GM18909 (cell line): ENCODE measurements around the gene SP1.
A peak's percentile ranks its signal among the peaks of the same experiment; 100 is the strongest.
"Not testable (repeated sequence)": the region's sequence is repeated elsewhere in the genome, so short reads cannot be mapped to it uniquely, and the experiment has no call there.

Experiments used
- ATAC-seq: cut with Tn5 transposase; IDR thresholded peaks from one replicate; pipeline ENCODE4 v1.9.1; 2021; ENCODE audit warnings: mild to moderate bottlenecking; ENCODE audit not compliant: unreplicated experiment, poor library complexity

Gene SP1

DNA sequence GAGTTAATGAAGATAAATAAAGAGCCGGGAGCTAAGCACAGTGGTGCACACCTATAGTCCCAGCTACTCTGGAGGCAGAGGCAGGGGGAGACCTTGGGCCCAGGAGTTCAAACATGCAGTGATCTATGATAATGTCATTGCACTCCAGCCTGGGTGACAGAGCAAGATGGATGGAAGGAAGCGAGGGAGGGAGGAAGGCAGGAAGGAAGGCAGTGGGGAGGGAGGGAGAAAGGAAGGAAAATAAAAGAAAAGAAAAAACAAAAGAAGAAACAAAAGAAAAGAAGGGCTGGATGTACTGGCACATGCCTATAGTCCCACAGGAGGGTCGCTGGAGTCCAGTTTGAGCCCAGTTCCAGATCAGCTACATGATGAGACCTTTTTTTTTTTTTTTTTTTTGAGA lies 24.9 kb upstream of the SP1 start:
- ATAC-seq, result no peak

DNA sequence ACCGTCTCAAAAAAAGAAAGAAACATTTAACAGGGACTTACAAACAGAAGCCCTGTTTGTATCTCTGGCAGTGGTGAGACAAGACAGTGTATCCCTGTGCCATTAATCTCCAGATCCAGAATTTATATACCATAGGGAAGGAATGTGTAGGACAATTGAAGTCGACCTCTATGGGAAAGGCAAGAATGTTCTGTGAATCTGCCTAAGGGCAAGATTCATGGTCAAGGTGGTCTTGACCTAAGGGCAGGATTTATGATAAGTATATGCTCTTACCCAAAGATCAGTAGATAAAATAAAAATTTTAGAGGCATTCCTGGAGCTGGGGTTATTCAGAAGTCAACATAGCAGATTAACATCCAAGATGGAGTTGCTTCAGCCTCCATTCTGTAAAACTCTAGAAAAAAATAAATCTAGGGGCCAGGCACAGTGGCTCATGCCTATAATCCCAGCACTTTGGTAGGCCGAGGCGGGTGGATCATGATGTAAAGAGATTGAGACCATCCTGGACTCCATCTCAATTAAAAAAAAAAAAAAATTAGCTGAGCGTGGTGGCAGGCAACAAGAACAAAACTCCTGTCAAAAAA lies 21.0 kb upstream of the SP1 start:
- ATAC-seq, result no peak

DNA sequence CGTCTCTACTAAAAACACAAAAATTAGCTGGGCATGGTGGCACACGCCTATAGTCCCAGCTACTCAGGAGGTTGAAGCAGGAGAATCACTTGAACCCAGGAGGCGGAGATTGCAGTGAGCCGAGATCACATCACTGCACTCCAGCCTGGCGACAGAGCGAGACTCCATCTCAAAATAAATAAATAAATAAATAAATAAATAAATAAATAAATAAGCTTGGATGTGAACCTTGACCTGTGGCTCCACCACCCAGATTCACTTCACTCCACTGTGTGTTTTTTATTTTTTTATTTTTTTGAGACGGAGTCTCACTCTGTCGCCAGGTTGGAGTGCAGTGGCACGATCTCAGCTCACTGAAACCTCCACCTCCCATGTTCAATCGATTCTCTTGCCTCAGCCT lies 18.3 kb upstream of the SP1 start:
- ATAC-seq, result not testable (repeated sequence)

DNA sequence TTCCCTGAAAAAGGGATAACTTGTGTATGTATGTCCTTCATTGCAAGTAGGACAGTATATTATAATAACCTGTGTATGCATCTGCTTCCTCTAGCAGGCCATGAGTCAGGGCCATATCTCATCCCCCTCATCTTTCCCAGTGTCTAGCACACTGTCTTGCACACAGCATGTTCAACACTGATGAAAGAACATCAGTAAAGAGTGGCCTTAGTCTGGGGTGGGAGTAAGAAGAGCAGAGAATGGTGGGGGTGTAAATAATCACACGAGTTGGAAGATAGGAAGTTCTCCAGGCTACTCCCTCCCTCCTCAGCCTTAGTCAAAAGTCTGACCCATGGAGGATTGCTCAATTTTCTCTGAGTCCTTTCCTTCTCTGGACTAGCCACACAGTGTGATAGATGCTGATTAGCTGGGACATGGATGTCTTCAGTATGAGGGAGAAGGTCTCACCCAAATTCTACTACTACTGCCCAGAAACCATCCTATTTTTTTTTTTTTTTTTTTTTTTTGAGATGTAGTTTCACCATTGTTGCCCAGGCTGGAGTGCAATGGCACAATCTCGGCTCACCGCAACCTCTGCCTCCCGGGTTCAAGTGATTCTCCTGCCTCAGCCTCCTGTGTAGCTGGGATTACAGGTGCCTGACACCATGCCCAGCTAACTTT lies 14.6 kb upstream of the SP1 start:
- ATAC-seq, result no peak

DNA sequence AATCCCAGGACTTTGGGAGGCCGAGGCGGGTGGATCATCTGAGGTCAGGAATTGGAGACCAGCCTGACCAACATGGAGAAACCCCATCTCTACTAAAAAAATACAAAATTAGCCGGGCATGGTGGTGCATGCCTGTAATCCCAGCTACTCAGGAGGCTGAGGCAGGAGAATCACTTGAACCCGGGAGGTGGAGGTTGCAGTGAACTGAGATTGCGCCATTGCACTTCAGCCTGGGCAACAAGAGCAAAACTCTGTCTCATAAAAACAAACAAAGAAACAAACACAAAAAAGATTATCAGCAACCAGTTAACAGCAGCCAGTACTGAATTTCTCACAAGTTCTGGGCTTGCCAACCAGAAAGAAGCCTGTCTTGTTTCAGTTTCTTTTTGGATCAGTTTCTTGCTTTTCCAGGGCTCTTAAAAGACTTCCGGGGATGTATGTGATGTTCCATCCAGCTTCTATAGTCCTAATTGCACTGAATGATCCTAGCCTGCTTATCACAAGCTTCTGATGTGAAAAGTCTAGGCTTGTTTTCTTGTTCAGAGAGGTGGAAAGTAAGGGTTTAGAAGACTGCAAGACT lies 6.3 kb upstream of the SP1 start:
- not testable (repeated sequence) for ATAC-seq

DNA sequence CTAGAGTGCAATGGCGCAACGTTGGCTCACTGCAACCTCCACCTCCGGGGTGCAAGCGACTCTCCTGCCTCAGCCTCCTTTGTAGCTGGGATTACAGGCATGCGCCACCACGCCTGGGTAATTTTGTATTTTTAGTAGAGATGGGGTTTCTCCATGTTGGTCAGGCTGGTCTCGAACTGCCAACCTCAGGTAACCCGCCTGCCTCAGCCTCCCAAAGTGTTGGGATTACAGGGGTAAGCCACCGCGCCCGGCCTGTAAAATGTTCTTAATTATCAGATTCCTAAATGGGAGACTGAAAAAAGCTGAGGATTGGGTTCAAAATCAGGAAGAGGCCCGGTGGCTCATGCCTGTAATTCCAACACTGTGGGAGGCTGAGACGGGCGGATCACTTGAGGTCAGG lies 5.7 kb upstream of the SP1 start:
- not testable (repeated sequence) for ATAC-seq

DNA sequence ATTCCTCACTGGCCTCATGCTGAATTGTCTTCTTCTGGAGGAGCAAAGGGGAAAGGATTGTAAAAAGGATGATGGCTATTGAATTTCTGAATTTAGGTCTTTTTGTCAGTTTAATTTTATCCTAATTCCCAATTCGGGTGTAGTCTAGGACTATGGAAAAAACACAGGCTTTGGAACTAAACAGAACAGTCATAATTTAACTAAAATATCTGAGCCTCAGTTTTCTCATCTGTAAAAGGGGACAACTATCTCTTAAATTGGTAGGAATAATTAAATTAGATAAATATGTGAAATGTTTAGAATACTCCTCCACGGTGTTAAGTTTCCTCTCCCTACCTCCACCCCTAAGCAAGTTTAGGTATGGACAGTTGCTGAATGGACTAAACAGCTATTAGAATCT lies 3.2 kb upstream of the SP1 start:
- ATAC-seq, result no peak

DNA sequence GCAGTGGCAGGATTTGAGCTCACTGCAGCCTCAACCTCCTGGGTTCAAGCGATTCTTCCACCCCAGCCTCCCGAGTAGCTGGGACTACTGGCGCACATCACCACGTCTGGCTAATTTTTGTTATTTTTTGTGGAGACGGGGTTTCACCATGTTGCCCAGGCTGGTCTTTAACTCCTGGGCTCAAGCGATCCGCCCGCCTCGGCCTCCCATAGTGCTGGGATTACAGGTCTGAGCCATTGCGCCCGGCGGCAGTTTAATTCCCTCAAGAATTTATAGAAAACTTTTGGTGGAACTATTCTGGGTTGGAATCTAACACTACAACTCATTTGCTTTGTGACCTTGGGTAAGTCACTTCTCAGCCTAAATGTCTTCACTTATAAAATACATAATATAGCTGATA lies 1.8 kb upstream of the SP1 start:
- no peak for ATAC-seq

DNA sequence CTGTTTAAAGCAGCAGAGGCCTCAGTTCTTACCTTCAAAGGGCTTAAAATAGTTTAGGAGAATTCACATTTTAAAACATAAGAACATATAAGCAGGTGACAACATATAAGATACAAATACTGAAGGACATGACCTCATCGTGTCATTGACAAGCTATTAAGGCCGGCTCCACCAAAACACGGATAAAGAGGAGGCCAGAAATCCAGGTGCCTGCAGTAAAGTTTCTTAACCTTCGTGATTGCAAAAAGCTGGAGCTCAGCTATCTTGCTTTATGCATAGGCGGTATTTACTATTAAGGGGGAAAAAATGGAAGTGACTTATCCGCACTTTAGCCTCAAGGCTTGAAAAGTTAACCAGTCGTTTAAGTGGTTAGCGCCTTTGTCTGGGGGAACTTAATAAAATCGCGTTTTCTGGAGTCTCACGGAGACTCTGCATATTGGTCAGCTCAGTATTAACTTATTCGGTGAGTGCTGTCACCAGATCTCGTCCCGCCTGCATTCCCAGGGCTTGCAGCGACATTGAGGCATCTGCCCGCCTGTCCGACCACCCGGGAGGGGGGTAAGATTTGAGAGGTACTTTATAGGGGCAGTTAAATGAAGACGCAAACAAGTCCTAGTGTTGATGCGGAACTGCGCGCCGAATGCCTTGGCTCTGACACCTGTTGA lies 1.1 kb upstream of the SP1 start:
- no peak for ATAC-seq

DNA sequence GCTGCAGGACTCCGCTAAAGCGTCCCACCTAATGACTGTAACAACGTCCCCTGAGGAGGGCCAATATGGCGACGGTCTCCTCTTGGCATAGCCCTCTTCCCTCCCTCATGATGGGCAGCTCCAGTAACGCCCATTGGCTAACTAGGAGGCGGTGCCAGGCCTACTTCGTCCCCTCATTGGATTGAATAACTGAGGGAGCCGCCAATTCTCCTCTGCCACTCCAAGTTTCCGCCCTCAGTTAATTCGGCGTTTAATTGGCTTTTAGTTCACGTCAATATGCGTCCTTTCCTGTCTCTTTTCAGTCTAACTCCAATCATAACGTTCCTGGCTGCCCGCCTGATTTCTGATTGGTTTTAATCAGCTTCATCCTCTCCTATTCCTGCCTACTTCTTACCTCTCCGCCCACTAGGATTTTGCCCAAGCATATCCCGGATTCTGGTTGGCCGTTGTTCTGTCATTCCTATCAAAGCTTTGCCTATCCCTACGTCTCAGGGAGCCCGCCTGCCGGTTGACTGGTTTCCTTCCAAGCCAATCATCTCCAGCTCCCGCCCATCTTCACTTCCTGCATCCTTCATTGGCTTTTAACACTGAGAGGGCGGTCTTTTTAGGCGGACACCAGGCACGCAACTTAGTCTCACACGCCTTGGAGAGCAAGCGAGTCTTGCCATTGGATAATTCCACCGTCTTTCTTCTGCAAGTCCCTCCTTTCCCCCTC lies 430 bp upstream of the SP1 start:
- ATAC-seq, result peak; percentile 76

DNA sequence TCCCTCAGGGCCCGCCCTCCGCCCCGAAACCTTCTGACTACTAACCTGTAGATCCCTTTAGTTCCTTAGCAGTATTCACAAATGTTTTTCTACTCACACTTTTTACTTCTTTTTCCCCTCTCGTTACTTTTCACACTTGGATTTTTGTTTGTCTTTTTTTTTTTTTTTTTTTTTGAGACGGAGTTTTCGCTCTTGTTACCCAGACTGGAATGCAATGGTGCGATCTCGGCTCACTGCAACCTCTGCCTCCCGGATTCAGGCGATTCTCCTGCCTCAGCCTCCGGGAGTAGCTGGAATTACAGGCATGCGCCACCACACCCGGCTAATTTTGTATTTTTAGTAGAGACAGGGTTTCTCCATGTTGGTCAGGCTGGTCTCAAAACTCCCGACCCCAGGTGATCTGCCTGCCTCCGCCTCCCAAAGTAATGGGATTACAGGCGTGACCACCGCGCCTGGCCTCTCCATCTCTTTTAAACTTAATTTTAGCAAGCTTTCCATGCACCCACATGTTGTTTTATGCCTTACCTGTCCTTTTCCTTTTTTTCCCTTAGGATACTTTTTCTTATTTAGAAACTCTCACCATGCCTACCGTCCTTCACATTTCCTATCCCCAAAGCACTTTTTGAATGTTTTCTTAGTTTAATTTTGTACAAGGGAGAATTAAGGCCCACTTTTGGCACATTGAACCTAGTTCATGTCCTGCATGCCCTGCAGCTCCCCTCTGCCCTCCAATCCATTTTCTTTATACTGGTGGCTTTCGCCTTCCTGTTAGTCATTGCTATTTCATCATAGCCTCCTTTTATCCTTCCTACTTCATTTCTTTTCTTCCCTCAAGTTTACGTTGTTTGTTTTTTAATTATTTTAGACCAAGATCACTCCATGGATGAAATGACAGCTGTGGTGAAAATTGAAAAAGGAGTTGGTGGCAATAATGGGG lies 1.1 kb downstream of the SP1 start:
- no peak for ATAC-seq

DNA sequence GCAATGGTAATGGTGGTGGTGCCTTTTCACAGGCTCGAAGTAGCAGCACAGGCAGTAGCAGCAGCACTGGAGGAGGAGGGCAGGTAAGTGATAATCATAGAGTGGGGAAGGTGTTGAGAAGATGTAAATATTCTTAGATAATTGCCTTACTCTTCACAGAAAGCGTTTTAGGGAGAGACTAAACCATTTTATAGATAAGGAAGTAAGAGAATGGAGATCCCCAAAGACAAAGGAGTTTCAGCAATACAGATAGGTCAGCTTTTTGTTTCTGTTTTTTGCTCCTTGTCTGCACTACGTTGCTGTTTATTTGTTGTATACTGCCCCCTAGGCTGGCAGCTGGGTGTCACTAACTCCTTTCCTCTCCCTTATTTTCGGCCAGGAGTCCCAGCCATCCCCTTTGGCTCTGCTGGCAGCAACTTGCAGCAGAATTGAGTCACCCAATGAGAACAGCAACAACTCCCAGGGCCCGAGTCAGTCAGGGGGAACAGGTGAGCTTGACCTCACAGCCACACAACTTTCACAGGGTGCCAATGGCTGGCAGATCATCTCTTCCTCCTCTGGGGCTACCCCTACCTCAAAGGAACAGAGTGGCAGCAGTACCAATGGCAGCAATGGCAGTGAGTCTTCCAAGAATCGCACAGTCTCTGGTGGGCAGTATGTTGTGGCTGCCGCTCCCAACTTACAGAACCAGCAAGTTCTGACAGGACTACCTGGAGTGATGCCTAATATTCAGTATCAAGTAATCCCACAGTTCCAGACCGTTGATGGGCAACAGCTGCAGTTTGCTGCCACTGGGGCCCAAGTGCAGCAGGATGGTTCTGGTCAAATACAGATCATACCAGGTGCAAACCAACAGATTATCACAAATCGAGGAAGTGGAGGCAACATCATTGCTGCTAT lies 2.0 kb downstream of the SP1 start:
- ATAC-seq, result no peak

DNA sequence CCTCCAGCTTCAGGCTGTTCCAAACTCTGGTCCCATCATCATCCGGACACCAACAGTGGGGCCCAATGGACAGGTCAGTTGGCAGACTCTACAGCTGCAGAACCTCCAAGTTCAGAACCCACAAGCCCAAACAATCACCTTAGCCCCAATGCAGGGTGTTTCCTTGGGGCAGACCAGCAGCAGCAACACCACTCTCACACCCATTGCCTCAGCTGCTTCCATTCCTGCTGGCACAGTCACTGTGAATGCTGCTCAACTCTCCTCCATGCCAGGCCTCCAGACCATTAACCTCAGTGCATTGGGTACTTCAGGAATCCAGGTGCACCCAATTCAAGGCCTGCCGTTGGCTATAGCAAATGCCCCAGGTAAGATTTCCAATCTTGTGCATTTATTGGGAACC lies 3.3 kb downstream of the SP1 start:
- no peak for ATAC-seq

DNA sequence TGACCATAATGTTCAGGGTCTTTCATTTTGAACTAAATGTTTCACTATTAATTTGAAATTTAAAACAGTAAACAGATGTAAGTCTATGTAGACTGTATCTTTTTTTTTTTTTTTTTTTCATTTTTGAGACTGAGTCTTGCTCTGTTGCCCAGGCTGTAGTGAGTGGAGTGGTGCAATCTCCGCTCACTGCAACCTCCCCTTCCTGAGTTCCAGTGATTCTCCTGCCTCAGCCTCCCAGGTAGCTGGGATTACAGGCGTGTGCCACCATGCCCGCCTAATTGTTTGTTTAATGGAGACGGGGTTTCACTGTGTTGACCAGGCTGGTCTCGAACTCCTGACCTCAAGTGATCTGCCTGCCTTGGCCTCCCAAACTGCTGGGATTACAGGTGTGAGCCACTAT lies 6.4 kb downstream of the SP1 start:
- not testable (repeated sequence) for ATAC-seq

DNA sequence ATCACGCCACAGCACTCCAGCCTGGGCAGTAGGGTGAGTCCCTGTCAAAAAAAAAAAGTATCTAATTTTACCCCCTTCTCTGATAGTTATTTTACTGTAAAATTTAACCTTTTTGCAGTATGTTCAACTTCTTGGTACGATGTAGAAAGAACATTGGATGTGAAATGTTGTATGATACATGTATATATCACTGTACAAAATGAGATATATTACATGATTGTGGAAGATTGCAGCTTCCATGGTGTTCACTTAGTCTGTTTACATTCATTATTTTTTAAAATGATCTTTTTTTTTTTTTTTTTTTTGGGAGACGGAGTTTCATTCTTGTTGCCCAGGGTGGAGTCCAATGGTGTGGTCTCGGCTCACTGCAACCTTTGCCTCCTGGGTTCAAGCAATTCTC lies 9.0 kb downstream of the SP1 start:
- no peak for ATAC-seq

DNA sequence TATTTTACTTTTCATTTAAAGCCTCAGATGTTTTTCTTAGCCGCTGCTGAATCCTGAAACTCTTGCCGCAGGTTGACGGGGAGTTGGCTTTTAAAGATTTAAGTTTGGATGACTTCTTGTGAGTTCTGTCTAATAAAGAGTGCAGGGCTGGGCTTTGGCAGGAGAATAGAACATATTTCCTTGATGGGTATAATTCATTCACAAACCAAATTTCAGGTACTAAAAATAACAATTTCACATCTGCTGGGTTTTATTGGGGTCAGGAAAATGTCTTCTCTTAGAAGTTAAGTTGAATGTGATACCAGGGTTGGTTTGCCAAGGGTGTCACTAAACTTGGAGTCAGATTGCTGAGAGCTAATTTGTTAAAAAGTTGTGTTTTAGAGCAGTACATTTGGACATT lies 9.7 kb downstream of the SP1 start:
- ATAC-seq, result no peak

DNA sequence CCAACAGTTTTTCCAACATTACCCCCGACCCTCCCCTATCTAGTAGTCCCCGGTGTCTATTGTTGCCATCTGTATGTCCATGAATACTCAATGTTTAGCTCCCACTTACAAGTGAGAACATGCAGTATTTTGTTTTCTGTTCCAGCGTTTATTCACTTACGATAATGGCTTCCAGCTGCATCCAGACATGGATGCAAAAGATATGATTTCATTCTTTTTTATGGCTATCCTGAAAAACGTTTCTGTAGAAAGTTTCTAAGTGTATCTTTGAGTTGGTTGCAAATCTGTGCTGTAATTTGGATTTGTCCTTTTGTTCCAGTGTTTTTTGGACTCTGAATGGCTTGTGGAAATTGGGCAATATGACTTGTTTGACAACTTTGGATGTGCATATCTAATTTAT lies 11.7 kb downstream of the SP1 start:
- no peak for ATAC-seq

DNA sequence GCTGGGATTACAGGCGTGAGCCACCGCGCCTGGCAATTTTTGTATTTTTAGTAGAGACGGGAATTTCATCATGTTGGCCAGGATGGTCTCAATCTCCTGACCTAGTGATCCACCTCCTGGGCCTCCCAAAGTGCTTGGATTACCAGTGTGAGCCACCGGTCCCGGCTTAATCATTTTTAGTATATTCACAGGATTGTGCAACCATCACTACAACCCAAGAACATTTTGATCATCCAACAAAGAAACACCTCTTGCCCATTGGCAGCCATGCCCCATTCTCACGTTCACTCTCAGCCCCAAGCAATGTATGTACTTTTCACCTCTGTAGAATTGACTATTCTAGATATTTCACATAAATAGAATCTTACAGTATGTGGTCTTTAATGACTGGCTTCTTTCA lies 19.9 kb downstream of the SP1 start:
- no peak for ATAC-seq

DNA sequence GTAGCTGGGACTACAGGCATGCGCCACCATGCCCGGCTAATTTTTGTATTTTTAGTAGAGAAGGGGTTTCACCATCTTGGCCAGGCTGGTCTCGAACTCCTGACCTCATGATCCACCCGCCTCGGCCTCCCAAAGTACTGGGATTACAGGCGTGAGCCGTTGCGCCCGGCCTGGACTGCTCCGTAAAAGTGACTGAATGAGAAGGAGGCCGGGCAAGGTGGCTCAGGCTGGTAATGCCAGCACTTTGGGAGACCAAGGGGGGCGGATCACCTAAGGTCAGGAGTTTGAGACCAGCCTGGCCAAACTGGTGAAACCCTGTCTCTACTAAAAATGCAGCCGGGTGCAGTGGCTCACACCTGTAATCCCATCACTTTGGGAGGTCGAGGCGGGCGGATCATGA lies 22.4 kb downstream of the SP1 start:
- ATAC-seq, result not testable (repeated sequence)
